Colonic mucosa (tissue), 4 donors: ENCODE data around the gene ARNT2. TPM values are rescaled to one million over a fixed set of nuclear protein-coding genes. Genes with fewer than 3 reads are reported as not detected.

Experiments used
- DNase-seq: peaks from one replicate; pipeline ENCODE4 v3.0.0-alpha.2; 2020
- H3K27ac ChIP-seq: fragments of 200-600 bp; one replicate; pipeline ENCODE4 v1.8.0; 2021
- H3K27me3 ChIP-seq: fragments of 200-600 bp; one replicate; pipeline ENCODE4 v1.8.0; 2021
- H3K36me3 ChIP-seq: fragments of 200-600 bp; one replicate; pipeline ENCODE4 v1.8.0; 2021
- H3K4me1 ChIP-seq: fragments of 200-600 bp; one replicate; pipeline ENCODE4 v1.8.0; 2021; ENCODE audit warnings: mild to moderate bottlenecking
- H3K4me3 ChIP-seq: fragments of 200-600 bp; one replicate; pipeline ENCODE4 v1.8.0; 2021
- H3K9ac ChIP-seq, 2 donors: one replicate each; pipeline ENCODE4 v1.7.0; 2013; ENCODE audit warnings: control low read depth in 2 of 2, low read depth in 2 of 2, low read length in 2 of 2
- H3K9me3 ChIP-seq: fragments of 200-600 bp; one replicate; pipeline ENCODE4 v1.8.0; 2021
- CTCF ChIP-seq: fragments of 200-600 bp; IDR thresholded peaks from one replicate; pipeline ENCODE4 v1.8.0; 2022; ENCODE audit warnings: antibody characterized with exemption, mild to moderate bottlenecking
- intact Hi-C: fragments of 100-400 bp; cut with DNase I; formaldehyde crosslinking; loops from one replicate; pipeline ENCODE4 v1.14.1; 2022
- total RNA-seq, 2 donors: library from RNA; stranded (reverse); fragmentation: NEBNext Ultra II Directional in 1 of 2; extraction: Animal tissue kit (Norgen Biotek cat#: 25700) in 1 of 2; gene quantifications; one replicate each; pipeline ENCODE4 v1.2.1, GENCODE V29; 2021
- donor health status: healthy.
- donor health status: DM: no; HTN: no; CAD: no.
- donor health status: DM: no; HTN: no; CAD: no.

The ARNT2 gene
- 1 to 10 TPM; 1.6 to 2.7 TPM for total RNA-seq

GRCh38 chr15:80404057-80404760 lies at the start of gene ARNT2:
TSS of gene ARNT2 (plus strand) at chr15:80404382. CDS start at chr15:80404516, 134 bp downstream.
- Histone ChIP-seq H3K9me3 (no peaks in the 10 kb centered on the region), H3K4me1 (no peaks in the 10 kb centered on the region), H3K9ac (peak within 1 kb of the TSS in 1 of 2 donors; percentile 50), H3K27me3 (peaks cover 15% of the 10 kb centered on the region), H3K36me3 (no peaks in the 10 kb centered on the region), H3K4me3 (peak within 1 kb of the TSS; percentile 34), H3K27ac (no peak within 1 kb of the TSS)
- intact Hi-C loops = no loop called here
- no peak for TF ChIP-seq CTCF
- no peak for DNase-seq

GRCh38 chr15:80367094-80367493 lies 37.1 kb upstream of the ARNT2 start:
- H3K4me3 ChIP-seq = no peak overlapping the region
- H3K36me3 ChIP-seq = no peaks in the 10 kb centered on the region
- no peak overlapping the region for H3K9ac ChIP-seq
- no peaks in the 10 kb centered on the region for H3K27me3 ChIP-seq
- no peaks in the 10 kb centered on the region for H3K9me3 ChIP-seq
- no peaks in the 10 kb centered on the region for H3K4me1 ChIP-seq
- TF ChIP-seq CTCF = no peak
- no peak overlapping the region for H3K27ac ChIP-seq
- intact Hi-C loops = no loop called here
- DNase-seq = no peak

GRCh38 chr15:80367661-80368060 lies 36.5 kb upstream of the ARNT2 start:
- H3K9ac ChIP-seq = no peak overlapping the region
- TF ChIP-seq CTCF = no peak
- H3K27ac ChIP-seq = no peak overlapping the region
- no peaks in the 10 kb centered on the region for H3K9me3 ChIP-seq
- no peaks in the 10 kb centered on the region for H3K4me1 ChIP-seq
- no peak overlapping the region for H3K4me3 ChIP-seq
- H3K27me3 ChIP-seq = no peaks in the 10 kb centered on the region
- intact Hi-C loops = no loop called here
- no peak for DNase-seq
- H3K36me3 ChIP-seq = no peaks in the 10 kb centered on the region

- TF ChIP-seq CTCF = no peak
- no peaks in the 10 kb centered on the region for H3K36me3 ChIP-seq
- H3K27ac ChIP-seq = no peak overlapping the region
- H3K9me3 ChIP-seq = no peaks in the 10 kb centered on the region
- no peak for DNase-seq
- H3K4me3 ChIP-seq = no peak overlapping the region
- no peaks in the 10 kb centered on the region for H3K27me3 ChIP-seq
- intact Hi-C loops = no loop called here
- no peaks in the 10 kb centered on the region for H3K4me1 ChIP-seq
- no peak overlapping the region for H3K9ac ChIP-seq
Observed at GRCh38 chr15:80371924-80372323, 32.3 kb upstream of the ARNT2 start.

- TF ChIP-seq CTCF = no peak
- Histone ChIP-seq H3K27ac (no peak overlapping the region), H3K27me3 (no peaks in the 10 kb centered on the region), H3K9me3 (no peaks in the 10 kb centered on the region), H3K4me3 (no peak overlapping the region), H3K4me1 (no peaks in the 10 kb centered on the region), H3K9ac (no peak overlapping the region), H3K36me3 (no peaks in the 10 kb centered on the region)
- intact Hi-C loops = no loop called here
- DNase-seq = no peak
Observed at GRCh38 chr15:80374441-80374840, 29.7 kb upstream of the ARNT2 start.
